HepG2 (cell line): ENCODE results near the gene RGS19. TPM values are rescaled to one million over a fixed set of nuclear protein-coding genes. Genes with fewer than 3 reads are reported as not detected.

Source experiments
- ARHGAP35 ChIP-seq: sonication (generic); formaldehyde crosslinking; IDR thresholded peaks from 2 replicates; pipeline ENCODE4 v1.9.0; 2022; ENCODE audit warnings: mild to moderate bottlenecking, inconsistent platforms, moderate library complexity, missing genetic modification reagents, borderline replicate concordance
- ATF4 ChIP-seq, 2 experiments: fragments of 450-650 bp in 1 of 2; sonication (generic) in 1 of 2; formaldehyde crosslinking; IDR thresholded peaks; 2 replicates each; pipeline versions ENCODE4 v1.5.0 to v1.8.0; 2020 to 2022; ENCODE audit warnings: mild to moderate bottlenecking in 1 of 2, missing genetic modification reagents in 1 of 2
- ATF7-NPFF ChIP-seq: sonication (generic); formaldehyde crosslinking; IDR thresholded peaks from 2 replicates; pipeline ENCODE4 v1.8.1; 2023; ENCODE audit warnings: mild to moderate bottlenecking, low read depth, missing genetic modification reagents, moderate library complexity
- GTF3A ChIP-seq: sonication (generic); formaldehyde crosslinking; conservative IDR thresholded peaks from 2 replicates; pipeline ENCODE4 v1.4.0; 2020; ENCODE audit warnings: mild to moderate bottlenecking, missing genetic modification reagents
- HDAC1 ChIP-seq: sonication (generic); formaldehyde crosslinking; IDR thresholded peaks from 2 replicates; pipeline ENCODE4 v1.5.1; 2020; ENCODE audit warnings: mild to moderate bottlenecking, missing genetic modification reagents
- MED1 ChIP-seq: sonication (generic); formaldehyde crosslinking; IDR thresholded peaks from 2 replicates; pipeline ENCODE4 v1.4.0; 2020; ENCODE audit warnings: missing genetic modification reagents
- PRMT3 ChIP-seq: sonication (generic); formaldehyde crosslinking; IDR thresholded peaks from 2 replicates; pipeline ENCODE4 v1.8.1; 2022; ENCODE audit warnings: low read depth, mild to moderate bottlenecking, moderate library complexity, missing genetic modification reagents, borderline replicate concordance
- SOX13 ChIP-seq, 3 experiments: fragments of 450-650 bp in 1 of 3; sonication (generic) in 1 of 3; formaldehyde crosslinking in 1 of 3; IDR thresholded peaks in 2 of 3; conservative IDR thresholded peaks in 1 of 3; 2 replicates each; pipeline versions ENCODE4 v1.5.0 to v1.6.1; 2016 to 2020; ENCODE audit warnings: antibody characterized with exemption in 1 of 3, mild to moderate bottlenecking in 1 of 3, missing compliant biosample characterization in 1 of 3, missing genetic modification reagents in 1 of 3, moderate library complexity in 1 of 3
- TBL1XR1 ChIP-seq: fragments of 150-350 bp; IDR thresholded peaks from 2 replicates; pipeline ENCODE4 v1.6.1; 2014; ENCODE audit warnings: borderline replicate concordance, low read length; ENCODE audit not compliant: partially characterized antibody
- ZBTB4 ChIP-seq: sonication (generic); formaldehyde crosslinking; IDR thresholded peaks from 2 replicates; pipeline ENCODE4 v1.4.0; 2020; ENCODE audit warnings: missing genetic modification reagents, mild to moderate bottlenecking, borderline replicate concordance
- ZNF230 ChIP-seq: sonication (generic); formaldehyde crosslinking; IDR thresholded peaks from 2 replicates; pipeline ENCODE4 v1.4.0; 2020; ENCODE audit warnings: mild to moderate bottlenecking, missing genetic modification reagents
- ZNF33A ChIP-seq: sonication (generic); formaldehyde crosslinking; IDR thresholded peaks from 2 replicates; pipeline ENCODE4 v1.5.1; 2020; ENCODE audit warnings: missing genetic modification reagents, mild to moderate bottlenecking, moderate library complexity, borderline replicate concordance
- ZNF451 ChIP-seq: sonication (generic); formaldehyde crosslinking; IDR thresholded peaks from 2 replicates; pipeline ENCODE4 v1.5.0; 2020; ENCODE audit warnings: mild to moderate bottlenecking, missing genetic modification reagents
- ZNF550 ChIP-seq: sonication (generic); formaldehyde crosslinking; IDR thresholded peaks from 2 replicates; pipeline ENCODE4 v1.4.0; 2020; ENCODE audit warnings: mild to moderate bottlenecking, missing genetic modification reagents, borderline replicate concordance
- ZNF709 ChIP-seq: sonication (generic); formaldehyde crosslinking; IDR thresholded peaks from 2 replicates; pipeline ENCODE4 v1.5.0; 2020; ENCODE audit warnings: mild to moderate bottlenecking, missing genetic modification reagents
- ZNF782 ChIP-seq: sonication (generic); formaldehyde crosslinking; IDR thresholded peaks from 2 replicates; pipeline ENCODE4 v1.4.0; 2020; ENCODE audit warnings: missing genetic modification reagents, mild to moderate bottlenecking, borderline replicate concordance
- ZSCAN31 ChIP-seq: sonication (generic); formaldehyde crosslinking; IDR thresholded peaks from 2 replicates; pipeline ENCODE4 v1.5.0; 2020; ENCODE audit warnings: low read depth, mild to moderate bottlenecking, missing genetic modification reagents
- polyA plus RNA-seq, 8 experiments: library from polyadenylated mRNA; depleted of rRNA in 3 of 8; stranded (reverse) in 7 of 8; unstranded in 1 of 8; fragments of >200 nt; fragmentation: Illumina TruSeq in 4 of 8; extraction: Trizol in 4 of 8; gene quantifications; 2 replicates each; pipeline versions ENCODE4 v1.2.1 to v1.2.3, GENCODE V29; 2011 to 2016; ENCODE audit warnings: low read depth in 4 of 8, missing spikeins in 1 of 8, mixed read lengths in 1 of 8; ENCODE audit not compliant: insufficient read depth in 1 of 8
- total RNA-seq, 5 experiments: library from RNA; depleted of rRNA; stranded (reverse); fragments of >200 nt; fragmentation: Illumina TruSeq; extraction: Trizol; gene quantifications; 2 replicates each; pipeline ENCODE4 v1.2.3, GENCODE V29; 2016; ENCODE audit warnings: low read depth in 1 of 5
- TF ChIP-seq, protein P1 (sequence below): sonication (generic); formaldehyde crosslinking; conservative IDR thresholded peaks from 2 replicates; pipeline ENCODE4 v1.4.0; 2020; ENCODE audit warnings: missing genetic modification reagents
- TF ChIP-seq, protein P2 (sequence below): sonication (generic); formaldehyde crosslinking; IDR thresholded peaks from 2 replicates; pipeline ENCODE4 v1.5.1; 2020; ENCODE audit warnings: mild to moderate bottlenecking, missing genetic modification reagents

RGS19 gene
- total and polyA plus RNA-seq, 2 of the 13 experiments (the other 11 are each of a cell fraction or from before 2014, with no cell fraction given): 10.7 to 11.9 TPM

DNA sequence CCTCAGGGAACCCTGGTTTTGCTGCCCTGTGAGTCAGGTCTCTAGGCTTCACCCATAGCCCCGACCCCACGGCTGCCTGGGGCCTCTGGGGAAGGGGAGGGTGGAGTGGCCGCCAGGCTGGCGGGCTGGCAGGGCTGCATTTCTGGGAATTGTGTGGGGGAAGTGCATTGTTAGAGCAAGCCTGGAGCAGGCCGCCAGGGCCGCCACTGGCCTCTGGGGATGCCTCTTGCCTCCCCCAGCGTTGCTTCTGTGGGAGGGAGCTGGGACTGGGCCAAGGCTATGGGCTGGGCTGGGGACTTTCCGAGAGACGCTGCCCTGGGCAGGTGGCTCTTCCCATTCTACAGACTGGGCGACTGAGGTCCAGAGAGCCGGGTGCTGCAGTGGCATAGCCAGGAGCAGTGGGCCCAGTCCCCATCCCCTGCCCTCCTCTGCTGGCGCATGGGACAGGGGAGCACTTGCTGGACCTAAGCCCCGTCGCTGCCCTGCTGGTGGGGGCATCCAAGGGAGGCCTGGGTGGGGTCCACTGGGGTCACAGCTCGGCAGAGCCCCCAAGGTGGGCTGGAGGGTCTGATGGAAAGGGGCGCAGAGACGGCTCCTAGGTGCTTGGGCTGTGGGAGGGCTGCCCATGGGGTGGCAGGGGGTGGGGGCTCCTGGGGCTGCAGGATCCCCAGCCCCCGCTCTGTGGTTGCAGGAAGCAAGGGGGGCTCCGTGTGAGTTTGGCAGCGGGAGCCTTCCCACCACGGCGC, 23.3 kb downstream of the RGS19 start (continued):
- TF ChIP-seq SOX13 (IDR thresholded peaks at IDR 0.05): 0 out of 2 replicates have a peak, but pooled peaks have one; percentile 59
- TF ChIP-seq SOX13 (CRISPR knock-in tag; conservative IDR thresholded peaks at IDR 0.05 in 1 of 2, IDR thresholded peaks at IDR 0.05 in 1 of 2): peak in 1 of 2 experiments; percentile 85; a peak in 2 of 4 replicates
- TF ChIP-seq ZSCAN31: no peak; the same call in none of the 2 replicates
- TF ChIP-seq ZNF230: no peak
- TF ChIP-seq ZBTB4: no peak; the same call in 1 of the 2 replicates
- TF ChIP-seq, protein P1, sequence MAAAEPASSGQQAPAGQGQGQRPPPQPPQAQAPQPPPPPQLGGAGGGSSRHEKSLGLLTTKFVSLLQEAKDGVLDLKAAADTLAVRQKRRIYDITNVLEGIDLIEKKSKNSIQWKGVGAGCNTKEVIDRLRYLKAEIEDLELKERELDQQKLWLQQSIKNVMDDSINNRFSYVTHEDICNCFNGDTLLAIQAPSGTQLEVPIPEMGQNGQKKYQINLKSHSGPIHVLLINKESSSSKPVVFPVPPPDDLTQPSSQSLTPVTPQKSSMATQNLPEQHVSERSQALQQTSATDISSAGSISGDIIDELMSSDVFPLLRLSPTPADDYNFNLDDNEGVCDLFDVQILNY (CRISPR knock-in tag): 0 out of 2 replicates have a peak, but pooled peaks have one; percentile 13
- TF ChIP-seq ATF7-NPFF: no peak
- TF ChIP-seq ZNF550 (CRISPR knock-in tag): no peak
- no peak for TF ChIP-seq PRMT3 (CRISPR knock-in tag)
- peak; percentile 61; the same call in 1 of the 2 replicates for TF ChIP-seq MED1
- TF ChIP-seq GTF3A (CRISPR knock-in tag): no peak
- peak; percentile 60 for TF ChIP-seq ARHGAP35 (CRISPR knock-in tag)
- no peak for TF ChIP-seq TBL1XR1
- TF ChIP-seq ZNF451 (CRISPR knock-in tag): no peak; the same call in 1 of the 2 replicates
- no peak; the same call in 1 of the 2 replicates for TF ChIP-seq ZNF782 (CRISPR knock-in tag)
- TF ChIP-seq ZNF709 (CRISPR knock-in tag): no peak
- no peak for TF ChIP-seq ZNF33A (CRISPR knock-in tag)
- TF ChIP-seq, protein P2, sequence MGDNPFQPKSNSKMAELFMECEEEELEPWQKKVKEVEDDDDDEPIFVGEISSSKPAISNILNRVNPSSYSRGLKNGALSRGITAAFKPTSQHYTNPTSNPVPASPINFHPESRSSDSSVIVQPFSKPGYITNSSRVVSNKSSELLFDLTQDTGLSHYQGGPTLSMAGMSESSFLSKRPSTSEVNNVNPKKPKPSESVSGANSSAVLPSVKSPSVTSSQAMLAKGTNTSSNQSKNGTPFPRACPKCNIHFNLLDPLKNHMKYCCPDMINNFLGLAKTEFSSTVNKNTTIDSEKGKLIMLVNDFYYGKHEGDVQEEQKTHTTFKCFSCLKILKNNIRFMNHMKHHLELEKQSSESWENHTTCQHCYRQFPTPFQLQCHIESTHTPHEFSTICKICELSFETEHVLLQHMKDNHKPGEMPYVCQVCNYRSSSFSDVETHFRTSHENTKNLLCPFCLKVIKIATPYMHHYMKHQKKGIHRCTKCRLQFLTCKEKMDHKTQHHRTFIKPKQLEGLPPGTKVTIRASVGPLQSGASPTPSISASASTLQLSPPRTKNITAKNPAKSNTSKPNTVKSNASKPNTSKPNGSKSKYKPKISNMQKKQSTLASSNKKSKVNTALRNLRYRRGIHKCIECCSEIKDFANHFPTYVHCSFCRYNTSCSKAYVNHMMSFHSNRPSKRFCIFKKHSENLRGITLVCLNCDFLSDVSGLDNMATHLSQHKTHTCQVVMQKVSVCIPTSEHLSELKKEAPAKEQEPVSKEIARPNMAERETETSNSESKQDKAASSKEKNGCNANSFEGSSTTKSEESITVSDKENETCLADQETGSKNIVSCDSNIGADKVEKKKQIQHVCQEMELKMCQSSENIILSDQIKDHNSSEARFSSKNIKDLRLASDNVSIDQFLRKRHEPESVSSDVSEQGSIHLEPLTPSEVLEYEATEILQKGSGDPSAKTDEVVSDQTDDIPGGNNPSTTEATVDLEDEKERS (CRISPR knock-in tag): 0 out of 2 replicates have a peak, but pooled peaks have one; percentile 5
- TF ChIP-seq ATF4 (CRISPR knock-in tag; IDR thresholded peaks at IDR 0.05): no peak
- TF ChIP-seq HDAC1 (CRISPR knock-in tag): no peak
